Measurements from ENCODE around the gene TMC1.

TMC1 gene

DNA sequence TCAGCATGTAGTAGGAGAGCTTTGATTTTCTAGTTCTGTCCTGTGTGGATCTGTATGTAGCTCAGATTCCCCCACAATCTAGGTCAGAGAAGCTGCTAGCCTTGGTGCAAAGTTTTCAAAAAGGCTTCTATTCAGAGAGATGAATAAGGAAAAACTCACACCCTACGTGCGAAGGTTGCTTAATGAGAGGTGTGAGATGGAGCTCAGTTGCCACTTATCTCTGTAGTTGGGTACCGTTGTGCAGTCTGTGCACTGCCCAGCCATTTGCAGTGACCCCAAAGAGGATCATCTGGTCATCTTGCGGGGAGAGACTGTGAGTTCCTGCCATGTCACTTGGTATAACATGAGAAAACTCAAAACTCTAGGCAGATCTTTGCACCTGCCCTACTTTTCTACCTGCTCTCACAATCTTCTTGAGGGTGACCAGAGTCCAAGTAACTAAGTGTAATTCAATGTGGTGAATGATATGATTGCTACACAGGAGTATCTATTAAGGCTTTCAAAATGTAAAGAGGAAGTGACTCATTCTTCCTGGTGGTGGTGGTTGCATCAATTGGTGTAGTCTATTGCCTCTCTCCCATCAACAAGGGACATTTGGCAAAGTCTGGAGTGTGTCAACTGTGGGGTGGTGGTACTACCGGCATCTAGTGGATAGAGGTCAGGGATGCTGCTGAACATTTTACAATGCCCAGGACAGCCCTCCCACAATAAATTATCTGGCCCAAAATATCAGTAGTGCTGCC is 65.2 kb downstream of the TMC1 start:
- Histone ChIP-seq H3K9me3 (ENCODE audit: severe bottlenecking) (no peaks in the 10 kb centered on the region), H3K27ac (ENCODE audit: poor library complexity, severe bottlenecking) (peak overlapping the region; percentile 24), H3K36me3 (ENCODE audit: low read depth) (no peaks in the 10 kb centered on the region), H3K4me1 (ENCODE audit: insufficient read depth, poor library complexity, severe bottlenecking) (peaks cover 22% of the 10 kb centered on the region), H3K4me3 (ENCODE audit: severe bottlenecking) (no peak overlapping the region), H3K27me3 (ENCODE audit: insufficient read depth, poor library complexity, severe bottlenecking) (no peaks in the 10 kb centered on the region)
- TF ChIP-seq, protein P1, sequence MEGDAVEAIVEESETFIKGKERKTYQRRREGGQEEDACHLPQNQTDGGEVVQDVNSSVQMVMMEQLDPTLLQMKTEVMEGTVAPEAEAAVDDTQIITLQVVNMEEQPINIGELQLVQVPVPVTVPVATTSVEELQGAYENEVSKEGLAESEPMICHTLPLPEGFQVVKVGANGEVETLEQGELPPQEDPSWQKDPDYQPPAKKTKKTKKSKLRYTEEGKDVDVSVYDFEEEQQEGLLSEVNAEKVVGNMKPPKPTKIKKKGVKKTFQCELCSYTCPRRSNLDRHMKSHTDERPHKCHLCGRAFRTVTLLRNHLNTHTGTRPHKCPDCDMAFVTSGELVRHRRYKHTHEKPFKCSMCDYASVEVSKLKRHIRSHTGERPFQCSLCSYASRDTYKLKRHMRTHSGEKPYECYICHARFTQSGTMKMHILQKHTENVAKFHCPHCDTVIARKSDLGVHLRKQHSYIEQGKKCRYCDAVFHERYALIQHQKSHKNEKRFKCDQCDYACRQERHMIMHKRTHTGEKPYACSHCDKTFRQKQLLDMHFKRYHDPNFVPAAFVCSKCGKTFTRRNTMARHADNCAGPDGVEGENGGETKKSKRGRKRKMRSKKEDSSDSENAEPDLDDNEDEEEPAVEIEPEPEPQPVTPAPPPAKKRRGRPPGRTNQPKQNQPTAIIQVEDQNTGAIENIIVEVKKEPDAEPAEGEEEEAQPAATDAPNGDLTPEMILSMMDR (IDR thresholded peaks at IDR 0.05; ENCODE audit: poor library complexity, severe bottlenecking), result peak; percentile 67
- DNase-seq (ENCODE audit: low spot score) (peak; percentile 63), ATAC-seq (ENCODE audit: low read depth) (peak; percentile 91)

DNA sequence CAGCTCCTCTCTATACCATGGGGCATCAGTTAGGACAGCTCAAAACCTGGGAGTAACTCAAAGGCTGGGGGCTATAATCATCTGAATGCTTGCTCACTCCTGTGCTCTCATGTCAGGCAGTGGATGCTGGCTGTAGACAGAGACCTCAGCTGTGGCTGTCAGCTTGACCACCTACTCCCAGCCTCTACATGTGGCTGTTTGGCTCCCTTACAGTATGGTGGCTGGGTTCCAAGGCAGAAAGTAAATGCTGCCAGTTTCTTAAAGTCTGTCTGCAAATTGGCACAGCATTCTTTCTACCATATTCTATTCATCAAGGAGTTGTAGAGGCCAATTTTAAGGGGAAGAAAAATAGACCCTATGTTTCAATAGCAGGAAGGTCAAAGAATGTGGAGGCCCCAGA is 66.9 kb downstream of the TMC1 start:
- no peak for ATAC-seq (ENCODE audit: low read depth)
- DNase-seq (ENCODE audit: low spot score), result no peak
- Histone ChIP-seq H3K27me3 (ENCODE audit: insufficient read depth, poor library complexity, severe bottlenecking) (no peaks in the 10 kb centered on the region), H3K36me3 (ENCODE audit: low read depth) (no peaks in the 10 kb centered on the region), H3K4me3 (ENCODE audit: severe bottlenecking) (no peak overlapping the region), H3K9me3 (ENCODE audit: severe bottlenecking) (no peaks in the 10 kb centered on the region), H3K4me1 (ENCODE audit: insufficient read depth, poor library complexity, severe bottlenecking) (peaks cover 25% of the 10 kb centered on the region), H3K27ac (ENCODE audit: poor library complexity, severe bottlenecking) (no peak overlapping the region)
- TF ChIP-seq, protein P1 (IDR thresholded peaks at IDR 0.05; ENCODE audit: poor library complexity, severe bottlenecking), result no peak

DNA sequence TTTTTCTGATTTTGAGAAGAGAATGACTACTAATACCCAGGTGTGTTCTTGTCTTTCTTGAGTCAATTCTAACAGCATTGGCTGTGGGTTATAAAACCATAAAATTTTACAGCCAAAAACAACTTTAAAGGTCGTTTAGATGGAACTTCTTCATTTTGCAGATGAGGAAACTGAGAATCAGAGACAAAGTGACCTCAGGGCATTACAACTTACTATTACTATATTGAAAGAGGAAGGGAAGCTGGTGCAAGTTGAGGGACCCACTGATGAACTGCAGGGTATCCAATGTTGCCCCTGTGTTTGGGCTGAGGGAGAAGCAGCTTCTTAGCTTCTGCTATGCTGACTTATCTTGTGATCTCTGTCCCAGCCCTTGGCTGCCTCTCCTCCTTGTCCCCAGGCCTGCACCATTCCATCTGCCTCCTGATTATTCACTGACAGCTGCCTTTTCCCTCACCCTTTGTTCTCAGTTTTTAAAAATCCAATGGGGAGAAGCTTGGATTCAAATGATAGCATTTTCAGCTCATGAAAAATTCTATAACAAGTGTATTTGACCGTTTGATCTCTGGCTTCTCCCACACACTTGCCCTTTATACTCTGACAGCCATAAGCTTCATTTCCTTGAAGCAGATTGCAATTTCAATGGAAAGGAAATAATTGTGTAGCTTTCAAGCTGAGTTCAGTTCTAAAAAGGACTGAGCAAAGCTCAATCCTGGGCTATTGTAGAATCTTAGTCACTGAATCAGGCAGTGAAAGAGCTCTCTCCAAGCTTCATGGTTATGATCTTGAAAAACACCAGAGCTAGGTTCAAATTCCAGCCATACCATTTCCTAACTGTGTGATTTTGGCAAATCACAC is 68.5 kb downstream of the TMC1 start:
- ATAC-seq (ENCODE audit: low read depth) (no peak), DNase-seq (ENCODE audit: low spot score) (no peak)
- H3K9me3 ChIP-seq (ENCODE audit: severe bottlenecking), result no peaks in the 10 kb centered on the region
- no peak overlapping the region for H3K27ac ChIP-seq (ENCODE audit: poor library complexity, severe bottlenecking)
- no peaks in the 10 kb centered on the region for H3K27me3 ChIP-seq (ENCODE audit: insufficient read depth, poor library complexity, severe bottlenecking)
- no peaks in the 10 kb centered on the region for H3K36me3 ChIP-seq (ENCODE audit: low read depth)
- TF ChIP-seq, protein P1 (IDR thresholded peaks at IDR 0.05; ENCODE audit: poor library complexity, severe bottlenecking), result no peak
- H3K4me3 ChIP-seq (ENCODE audit: severe bottlenecking), result no peak overlapping the region
- H3K4me1 ChIP-seq (ENCODE audit: insufficient read depth, poor library complexity, severe bottlenecking), result peaks cover 22% of the 10 kb centered on the region

DNA sequence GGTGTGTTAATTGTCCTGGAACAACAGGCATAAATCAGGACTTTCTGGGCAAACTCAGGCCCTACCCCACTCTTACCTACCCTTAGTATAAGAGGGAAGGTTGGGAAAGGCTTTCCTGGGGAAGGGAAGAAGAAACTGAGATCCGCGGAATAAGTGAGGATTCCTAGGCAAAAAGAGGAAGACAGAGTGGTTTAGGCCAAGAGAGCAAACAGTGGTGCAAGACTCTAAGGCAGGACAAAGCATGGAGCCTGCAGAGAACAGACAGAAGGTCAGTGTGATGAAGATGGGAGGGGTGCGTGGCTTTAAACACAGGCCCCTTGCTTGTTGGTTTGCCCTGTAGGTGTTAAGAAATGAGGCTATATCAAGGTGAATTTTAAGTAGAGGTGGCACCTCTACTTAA is 69.4 kb downstream of the TMC1 start:
- DNase-seq (ENCODE audit: low spot score) (no peak), ATAC-seq (ENCODE audit: low read depth) (no peak)
- Histone ChIP-seq H3K4me3 (ENCODE audit: severe bottlenecking) (no peak overlapping the region), H3K36me3 (ENCODE audit: low read depth) (no peaks in the 10 kb centered on the region), H3K9me3 (ENCODE audit: severe bottlenecking) (no peaks in the 10 kb centered on the region), H3K27me3 (ENCODE audit: insufficient read depth, poor library complexity, severe bottlenecking) (no peaks in the 10 kb centered on the region), H3K27ac (ENCODE audit: poor library complexity, severe bottlenecking) (no peak overlapping the region), H3K4me1 (ENCODE audit: insufficient read depth, poor library complexity, severe bottlenecking) (peaks cover 19% of the 10 kb centered on the region)
- TF ChIP-seq, protein P1 (IDR thresholded peaks at IDR 0.05; ENCODE audit: poor library complexity, severe bottlenecking), result no peak
